ENCODE measurements around the gene TBC1D17.

The TBC1D17 gene

DNA sequence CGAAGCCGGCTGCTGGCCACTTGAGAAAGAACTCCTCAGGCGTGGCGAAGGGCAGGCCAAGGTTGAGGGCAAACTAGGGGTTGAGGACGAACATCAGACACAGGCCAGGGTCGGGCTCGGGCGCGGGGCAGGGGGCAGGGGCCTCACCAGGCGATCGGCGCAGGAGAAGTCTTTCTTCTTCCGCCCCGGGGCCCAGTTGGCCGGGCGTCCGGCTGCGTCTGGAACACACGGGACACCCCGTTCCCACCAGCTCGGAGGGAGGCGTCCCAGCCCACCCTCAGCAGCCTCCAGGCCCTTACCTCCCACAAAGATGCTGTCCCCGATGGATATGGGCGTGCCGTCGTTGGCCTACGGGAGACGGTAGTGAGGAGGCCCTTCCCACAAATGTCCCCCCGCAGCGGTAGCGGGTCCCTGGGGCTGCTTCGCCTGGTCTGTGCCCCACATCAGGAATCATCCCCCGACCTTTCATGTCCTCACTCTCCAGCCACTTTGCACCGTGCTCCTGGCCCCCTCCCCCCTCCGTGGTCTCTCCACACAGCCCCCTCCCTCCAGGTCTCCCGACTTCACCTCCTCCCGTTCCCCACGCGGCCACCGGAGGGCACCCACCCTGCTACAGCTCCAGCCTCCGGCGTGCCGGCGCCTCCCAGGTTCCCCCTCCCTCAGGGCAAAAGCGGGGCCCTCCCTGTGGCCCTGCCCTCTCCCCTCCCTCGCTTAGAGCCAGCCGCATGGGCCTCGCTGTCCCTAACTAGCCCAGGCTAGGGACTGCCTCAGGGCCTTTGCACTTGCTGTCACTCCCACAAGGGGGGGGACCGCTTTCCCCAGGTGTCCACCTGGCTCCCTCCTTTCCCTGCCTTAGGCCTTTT is 14.9 kb upstream of the TBC1D17 start:
- DNase-seq = peak; percentile 54

DNA sequence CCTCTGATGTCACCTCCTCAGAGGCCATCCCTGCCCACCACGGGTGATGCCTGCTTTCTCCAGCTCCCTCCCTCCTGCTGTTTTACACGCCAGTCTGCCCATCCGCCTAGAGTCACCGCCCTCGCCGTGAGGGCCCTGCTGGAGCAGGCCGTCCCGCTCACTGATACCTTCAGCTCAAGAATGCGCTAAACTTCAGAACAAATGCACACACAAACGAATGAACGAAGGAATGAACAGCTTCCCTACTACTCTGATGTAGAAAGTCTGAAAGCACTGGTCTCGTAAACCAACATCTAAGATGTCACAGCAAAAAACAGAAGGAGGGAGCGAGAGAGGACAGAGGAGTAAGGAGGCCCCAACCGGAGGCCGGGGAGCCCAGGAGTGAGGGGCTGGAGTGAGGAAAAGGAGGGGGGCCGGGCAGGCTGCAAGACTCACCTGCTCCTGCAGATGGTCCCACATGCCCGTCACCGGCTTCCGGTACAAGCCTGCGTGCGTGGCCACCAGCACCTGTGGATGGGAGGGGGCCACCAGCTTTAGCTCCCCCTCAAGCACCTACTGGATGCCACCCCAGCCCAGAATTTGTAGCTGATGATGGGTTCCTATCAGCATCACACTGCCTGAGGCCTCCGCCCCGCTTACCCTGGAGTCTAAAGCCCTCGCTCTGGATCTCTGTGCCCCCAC is 14.1 kb upstream of the TBC1D17 start:
- DNase-seq = no peak

DNA sequence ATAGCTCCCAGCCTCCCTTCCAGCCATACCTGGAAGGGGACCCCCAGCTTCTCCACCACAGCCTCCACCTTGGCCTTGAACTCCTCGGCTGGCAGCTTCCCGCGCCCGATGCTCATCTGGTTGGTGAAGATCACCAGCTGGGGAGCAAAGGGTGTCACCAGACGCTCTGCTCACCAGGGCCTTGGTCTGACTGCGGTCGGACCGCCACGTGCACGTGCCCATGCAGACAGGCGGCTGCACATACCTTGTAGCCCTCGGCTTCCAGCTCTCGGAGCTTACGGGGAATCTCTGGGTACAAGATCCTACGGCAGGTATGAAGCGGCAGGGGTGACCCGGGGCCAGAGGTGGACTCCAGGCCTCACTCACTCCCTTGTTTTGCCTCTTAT is 13.6 kb upstream of the TBC1D17 start:
- DNase-seq = no peak

DNA sequence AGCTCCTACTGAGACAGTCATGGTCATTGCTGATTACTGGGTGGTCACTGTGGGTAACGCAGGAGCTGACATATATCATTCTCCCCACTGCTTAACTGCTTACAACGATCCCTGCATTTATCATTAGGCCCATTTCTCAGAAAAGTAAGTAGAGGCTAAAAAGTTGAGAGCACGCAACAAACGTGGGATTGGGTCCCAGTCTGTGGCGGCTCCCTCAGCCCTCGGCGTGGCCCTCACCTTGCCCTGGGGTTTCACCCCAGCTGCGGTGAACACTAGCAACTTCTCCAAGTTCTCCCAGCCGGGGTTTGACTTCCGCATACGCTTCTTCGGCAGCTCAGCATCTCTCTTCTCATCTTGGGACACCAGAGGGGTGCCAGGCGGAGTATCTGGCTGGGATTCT is 12.6 kb upstream of the TBC1D17 start:
- no peak for DNase-seq

DNA sequence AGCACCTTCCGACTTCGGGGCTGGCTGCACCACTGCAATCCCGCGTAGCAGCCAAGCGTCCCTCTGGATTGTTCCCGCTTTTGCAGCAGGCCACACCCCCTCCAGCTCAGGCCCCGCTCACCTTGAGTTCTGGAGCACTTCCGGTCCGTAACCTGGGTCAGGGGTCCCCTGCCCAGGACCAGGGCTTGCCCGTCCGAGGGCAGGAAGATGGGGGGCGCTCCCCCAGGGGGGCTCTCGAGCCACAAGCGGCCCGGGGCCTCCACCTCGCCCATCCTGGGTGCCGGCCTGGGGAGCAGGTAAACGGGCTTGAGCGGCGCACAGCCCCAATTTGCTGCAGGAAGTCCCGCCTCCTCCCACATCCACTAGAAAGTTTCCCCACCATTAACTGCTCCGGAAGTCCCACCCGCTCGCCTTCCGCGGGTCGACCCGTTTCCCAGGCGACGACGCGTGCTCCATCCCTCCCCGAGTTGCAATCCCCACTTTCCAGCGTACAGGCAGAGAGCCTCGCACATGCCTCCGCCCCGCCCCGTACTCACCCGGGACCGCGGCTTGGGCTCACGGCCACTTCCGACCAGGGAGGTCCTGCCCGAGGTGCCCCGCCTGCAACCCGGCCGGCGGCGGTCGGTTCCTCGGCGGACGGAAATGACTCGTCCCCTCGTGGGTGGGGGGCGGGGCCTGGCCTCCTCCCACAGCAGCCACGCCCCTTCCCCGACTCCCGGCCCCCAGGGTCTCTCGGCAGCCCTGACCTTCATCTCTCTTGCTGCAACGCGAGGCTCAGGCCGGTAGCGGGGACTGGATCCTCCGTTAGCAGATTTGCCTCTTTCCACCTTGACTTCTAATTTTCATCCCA is 10.3 kb upstream of the TBC1D17 start, which contains the start of gene PNKP:
Gene PNKP (minus strand): TSS at position 644 of the 850 bp plus-strand sequence. CDS start 372 bp downstream, at position 272.
- peak; percentile 95 for DNase-seq

DNA sequence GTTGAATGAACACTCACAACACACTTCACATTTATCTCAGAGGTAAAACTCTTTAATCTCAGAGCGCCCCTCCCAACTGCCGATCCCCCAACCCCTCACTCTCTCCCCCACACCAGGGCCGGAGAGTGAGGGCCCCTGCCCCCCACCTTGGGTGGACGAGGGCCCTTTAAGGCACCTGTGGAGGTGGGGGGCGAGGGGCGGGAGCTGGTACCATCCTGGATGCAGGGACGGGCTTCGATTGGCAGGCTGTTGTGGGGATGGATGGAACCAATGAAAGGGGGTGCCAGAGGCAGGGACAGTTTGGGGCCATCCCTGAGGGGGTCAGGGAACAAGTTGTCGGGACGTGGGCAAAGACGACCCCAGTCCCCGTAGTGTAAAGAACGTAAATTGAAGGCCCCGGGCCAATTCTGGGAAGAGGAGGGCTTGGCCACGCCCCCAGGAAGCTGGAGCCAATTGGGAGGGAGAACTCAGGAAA is 8.5 kb upstream of the TBC1D17 start:
- no peak for DNase-seq

DNA sequence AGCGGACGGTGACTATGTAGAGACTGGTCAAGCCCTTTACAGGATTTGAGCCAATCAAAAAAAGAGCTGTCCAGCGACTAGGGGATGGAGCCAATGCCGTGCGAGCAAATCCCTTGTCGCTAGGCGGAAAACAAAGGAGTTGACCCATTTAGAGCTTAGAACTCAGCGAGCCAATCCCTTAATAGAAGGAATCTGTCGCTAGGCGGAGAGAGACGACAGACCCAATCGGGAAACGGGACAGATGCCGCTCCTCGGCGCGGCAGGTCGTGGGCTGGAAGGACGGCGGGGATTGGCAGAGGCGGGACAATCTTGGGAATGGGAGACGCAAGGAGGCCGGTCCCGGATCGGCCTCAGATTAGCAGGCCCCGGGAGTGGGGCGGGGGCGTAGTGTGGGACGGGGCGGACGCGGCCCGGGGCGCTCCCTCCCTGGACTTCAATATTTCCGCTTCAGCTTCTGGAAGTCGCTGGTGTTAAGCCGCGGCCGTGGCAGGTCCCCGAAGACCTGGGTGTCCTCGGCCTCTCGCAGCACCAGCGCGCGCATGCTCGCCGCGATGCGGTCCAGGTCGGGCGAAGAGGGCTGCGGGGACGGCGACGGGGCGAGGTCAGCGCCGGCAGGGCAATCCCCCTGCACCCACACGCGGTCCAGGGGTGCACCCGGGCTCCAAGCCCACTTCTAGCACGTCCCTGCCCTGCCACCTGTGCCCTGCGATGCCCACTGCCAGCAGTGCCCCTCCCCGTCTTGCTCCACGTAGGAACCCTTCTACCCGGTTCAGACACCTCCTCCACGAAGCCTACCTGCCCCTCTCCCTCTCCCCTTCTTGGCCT is 7.8 kb upstream of the TBC1D17 start:
- DNase-seq = peak; percentile 92

DNA sequence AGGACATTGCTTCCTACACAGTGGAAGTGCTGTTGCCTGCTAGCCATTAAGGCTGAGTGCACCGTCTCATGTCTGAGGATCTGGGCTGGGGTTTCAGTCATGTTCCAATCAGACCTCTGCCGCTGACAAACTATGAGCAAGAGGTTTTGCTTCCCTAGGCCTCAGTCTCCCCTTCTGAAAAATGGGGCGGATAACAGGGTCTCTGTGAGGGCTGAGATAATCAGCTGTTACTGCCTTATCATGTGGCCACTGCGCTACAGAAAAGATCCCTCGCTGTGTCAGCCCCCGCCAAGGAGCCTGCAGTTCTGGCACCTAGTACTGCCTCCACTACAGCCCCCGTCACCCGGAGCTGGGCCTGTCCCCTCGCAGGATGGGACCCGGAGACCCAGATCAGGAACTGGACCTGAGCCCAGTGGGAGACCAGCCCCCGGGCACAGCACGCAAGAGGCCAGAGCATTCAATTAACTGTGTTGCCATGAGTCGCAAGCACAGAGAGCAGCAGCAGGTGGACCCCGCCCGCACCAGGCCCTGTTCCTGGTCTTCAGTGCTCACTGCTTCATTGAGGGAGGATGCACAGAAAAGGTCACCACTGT is 7.1 kb upstream of the TBC1D17 start:
- DNase-seq = no peak

DNA sequence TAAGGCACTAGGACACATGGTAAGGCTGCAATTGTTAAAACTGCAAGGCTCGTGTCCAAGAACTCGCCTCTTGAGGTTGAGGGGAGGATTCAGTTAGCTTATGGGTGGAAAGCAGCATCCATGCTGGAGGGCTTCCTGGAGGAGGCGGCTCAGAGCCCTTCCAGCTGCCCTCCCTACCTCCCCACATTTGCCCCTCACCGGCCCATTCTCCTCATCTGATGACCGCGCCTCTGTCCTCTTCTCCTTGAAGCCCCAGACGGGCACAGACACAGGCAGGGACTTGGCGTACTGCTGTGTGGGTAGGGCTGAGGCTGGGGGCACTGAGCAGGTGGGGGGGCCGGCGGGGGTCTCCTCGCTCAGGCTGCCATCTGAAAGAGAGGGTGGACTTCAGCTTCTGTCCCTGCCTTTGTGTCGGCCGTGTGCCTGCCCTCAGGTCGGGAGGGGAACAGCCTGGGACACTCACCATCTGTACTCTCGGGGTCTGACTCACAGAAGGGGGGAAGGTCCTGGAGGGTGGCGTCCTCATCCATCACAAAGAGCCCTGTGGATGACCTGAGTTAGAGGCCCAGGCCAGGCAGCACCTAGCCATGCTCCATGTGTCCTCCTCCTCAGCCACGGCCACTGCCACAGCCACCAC is 6.0 kb upstream of the TBC1D17 start:
- DNase-seq = no peak

DNA sequence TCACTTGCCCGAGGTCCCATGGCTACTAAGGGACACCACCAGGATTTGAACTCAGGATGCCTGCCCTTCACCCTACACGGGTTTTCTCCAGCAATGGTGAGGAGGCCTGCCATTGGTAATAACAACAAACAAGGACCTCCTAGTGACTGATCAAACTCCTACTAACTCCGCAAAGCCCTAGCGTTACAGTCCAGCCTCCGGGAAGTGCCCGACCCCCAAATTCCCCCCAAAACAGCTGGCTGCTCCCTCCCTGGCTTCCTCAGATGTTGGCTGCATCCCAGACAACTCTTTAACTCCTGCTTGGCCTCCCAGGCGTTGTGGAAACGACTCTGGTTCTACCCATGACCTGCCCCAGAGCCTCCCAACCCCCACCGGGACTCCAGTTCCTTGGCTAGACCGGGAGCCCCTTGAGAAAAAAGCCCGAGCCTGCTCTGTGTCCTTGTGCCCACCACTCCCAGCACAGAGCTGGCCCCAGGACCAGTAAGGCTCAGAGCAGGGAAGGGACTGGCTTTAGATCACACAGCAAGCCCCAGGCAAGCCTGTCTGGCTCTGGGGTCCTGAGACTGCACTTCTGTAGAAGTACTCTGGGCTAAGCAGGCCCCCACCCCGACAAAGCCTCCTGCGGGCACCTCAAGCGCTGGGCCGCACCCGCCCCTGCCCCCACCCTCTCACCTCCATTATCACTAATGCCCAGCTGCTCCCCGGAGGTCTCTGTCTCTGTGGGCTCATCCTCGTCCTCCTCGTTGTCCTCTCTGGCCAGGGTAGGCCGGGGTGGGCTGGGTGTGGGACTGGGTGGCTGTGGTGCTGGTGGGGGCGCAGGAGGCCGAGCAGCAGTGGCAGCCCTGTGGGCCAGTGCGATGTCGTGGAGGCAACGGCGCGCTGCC is 5.0 kb upstream of the TBC1D17 start:
- no peak for DNase-seq

DNA sequence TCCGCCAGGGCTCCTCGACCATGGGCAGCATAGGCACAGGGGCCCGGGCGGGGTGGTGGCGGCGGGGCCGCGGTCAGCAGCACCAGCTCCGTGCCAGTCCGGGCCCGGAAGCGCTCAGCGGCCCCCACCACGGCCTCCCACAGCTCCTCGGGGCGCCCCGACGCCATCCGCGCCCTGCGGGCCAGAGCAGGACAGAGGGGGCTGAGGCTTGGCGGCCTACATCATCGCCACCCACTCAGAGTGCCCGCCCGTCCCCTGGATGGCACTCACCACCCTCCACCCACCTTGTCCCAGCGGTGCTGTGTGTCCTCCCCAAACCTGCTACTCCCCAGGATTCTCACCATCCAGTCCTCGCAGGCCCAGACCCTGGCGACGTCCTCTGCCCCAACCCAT is 4.4 kb upstream of the TBC1D17 start:
- DNase-seq = no peak

DNA sequence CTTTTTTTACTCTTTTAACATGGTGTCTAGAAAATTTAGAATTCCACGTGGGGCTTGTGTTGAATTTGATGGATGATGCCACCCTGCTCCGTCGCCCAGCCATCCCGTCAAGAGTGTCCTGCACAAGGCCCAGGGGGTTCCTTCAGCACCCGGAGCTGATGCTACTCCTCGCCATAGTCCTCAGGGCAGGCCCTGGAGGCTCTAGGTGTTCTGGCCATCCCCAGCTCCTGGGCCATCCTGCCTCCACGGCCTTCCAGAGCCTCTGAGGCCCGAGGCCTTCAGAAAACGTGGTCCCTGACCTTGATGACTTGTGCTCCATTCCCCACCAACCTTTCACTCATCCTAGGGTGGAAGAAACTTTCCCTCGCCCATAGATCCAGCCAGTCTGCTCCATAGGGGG is 3.7 kb upstream of the TBC1D17 start:
- no peak for DNase-seq

DNA sequence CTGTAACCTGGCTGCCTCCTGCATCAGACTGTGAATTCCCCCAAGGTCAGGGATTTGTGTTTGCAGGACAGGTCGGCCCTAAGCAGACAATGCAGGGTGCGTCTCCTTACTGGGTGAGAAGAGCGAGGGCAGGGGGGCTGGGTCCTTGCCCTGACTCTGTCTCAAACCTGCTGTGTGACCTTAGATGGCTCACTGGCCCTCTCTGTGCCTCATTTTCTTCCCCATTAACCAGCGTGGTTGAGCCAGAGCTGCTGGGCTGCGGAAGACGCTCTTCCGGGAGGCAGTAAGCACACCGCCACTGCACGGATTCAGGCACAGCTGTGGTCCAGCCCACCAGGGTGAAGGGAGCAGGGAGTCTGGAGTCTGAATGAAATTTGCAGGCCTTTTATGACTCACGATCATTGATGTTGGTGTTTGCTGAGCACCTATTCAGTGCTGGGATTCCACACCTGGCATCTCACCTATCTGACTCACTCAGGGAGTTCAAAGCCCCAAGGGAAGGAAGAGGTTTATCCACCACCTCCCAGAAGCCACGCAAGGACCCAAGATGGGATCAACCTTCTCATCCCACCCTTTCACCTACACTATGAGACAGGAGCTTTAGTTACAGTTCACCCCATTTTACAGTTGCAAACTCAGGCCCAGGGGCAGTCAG is 2.9 kb upstream of the TBC1D17 start:
- no peak for DNase-seq

DNA sequence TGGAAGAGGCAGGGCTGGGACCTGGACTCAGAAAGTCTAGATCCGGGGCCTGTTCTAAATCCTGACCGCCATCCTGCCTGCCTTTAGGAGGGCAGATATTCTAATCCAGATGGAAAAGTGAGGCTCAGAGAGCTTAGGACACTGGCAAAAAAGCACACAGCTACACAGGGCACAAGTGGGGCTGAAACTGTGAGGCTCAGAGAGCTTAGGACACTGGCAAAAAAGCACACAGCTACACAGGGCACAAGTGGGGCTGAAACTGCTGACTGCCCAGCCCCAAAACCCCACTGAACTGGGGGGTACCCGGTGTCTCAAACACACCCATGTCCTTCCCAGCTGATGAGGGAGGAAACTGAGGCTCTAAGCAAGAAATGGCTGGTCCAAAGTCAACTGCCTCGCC is 2.3 kb upstream of the TBC1D17 start:
- no peak for DNase-seq

DNA sequence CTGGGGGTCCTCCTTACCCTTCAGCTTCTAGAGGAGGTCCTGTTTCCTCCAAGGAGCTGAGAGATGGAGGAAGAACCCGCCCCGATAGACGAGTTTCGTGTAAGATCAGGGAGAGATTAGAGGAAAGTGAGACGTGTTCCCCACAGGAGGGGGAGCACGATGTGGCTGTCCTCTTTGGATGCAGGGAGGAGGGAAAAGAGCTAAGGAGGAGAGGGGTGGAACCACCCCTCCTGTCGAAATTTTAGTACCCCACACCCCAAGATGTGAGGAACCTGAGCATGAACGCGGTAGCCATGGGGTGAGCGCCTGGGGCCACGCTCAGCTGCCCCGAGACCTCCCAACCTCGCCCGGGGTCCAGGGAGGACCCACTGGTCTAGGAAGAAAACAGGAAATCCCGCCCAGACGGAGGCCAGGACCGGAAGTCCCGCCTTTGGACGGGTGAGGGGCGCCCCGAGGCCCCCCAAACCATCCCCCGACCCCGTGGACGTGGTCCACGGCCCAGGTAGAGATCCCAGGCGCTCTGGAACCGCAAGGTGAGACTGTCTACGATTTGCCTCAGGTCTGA is 1.6 kb upstream of the TBC1D17 start:
- DNase-seq = peak; percentile 65

DNA sequence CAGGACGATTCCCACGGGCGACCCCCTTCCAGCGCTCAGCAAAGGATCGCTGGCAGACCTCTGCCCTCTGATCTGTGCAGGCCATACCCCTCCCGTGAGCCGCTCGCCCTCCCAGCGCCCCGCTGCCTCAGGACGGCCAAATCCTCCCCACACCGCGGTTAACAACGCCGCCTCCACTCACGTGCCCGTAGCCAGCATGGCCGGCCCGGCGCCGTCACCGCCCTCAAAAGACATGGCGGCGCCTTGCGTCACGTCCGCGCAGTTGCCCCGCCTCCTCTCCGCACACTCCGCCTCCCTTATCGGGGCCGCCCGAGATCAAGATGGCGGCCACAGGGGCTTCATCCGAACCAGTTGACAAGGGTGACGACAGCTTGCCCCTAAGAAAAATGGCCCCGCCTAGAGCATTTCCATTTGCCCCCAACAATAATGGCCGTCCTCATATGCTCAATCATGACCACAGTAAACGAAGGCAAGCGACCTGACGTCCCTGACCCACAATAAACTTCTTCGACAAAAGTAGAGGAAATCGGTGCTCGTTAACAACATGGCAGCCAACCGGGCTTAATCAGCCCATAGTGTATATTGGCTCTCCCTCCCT is 981 bp upstream of the TBC1D17 start:
- peak; percentile 98 for DNase-seq

DNA sequence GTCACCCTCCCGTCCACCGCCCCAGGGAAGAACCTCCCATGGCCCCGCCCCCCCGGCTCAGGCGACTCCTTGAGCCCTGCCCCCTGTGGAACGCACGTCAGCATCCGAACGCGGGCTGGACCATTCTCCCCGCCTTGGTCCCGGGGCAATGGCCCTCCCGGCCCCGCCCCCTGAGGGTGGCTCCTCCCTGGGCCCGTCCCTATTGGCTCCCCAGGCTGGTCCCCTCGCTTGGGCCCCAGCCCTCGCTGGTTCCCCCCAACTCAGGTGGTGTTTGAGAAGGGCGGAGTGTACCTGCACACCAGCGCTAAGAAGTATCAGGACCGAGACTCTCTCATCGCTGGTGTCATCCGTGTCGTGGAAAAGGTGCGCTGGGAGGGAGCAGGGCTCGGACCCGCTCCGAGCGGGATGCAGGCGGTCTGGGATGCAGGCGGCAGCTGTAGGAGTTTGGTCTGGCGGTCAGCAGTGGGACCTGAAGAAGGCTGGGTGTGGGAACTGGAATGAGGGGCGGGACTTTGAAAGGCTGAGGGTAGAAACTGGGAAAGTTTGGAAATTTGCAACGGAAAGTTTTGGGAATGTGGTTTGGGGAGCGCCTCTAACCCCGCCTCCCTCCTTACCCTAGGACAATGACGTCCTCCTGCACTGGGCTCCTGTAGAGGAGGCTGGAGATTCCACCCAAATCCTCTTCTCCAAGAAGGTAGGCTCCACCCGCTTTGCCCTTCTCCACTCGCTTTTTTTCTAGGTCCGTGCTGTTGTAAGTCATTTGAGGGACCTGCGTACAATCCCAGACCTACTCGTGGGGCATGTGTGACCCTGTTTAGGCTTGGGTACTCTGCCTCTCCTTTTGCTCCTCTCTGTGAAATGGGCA is 609 bp downstream of the TBC1D17 start:
- peak; percentile 99 for DNase-seq

DNA sequence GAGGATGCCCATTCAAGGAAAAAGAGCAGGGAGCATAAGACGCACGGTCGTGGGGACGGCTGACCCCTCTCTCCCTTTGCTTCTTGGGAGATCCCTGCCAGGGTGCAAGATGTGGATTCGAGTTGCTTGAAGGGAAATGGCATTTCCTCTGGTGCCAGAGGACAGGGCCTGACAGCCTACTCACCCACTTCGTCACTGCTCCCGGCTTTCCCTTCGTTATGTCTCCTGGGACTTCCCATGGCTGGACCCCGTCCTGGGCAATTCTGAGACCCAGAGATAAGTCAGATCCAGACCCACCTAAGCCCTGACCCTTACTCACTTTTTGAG is 1.2 kb downstream of the TBC1D17 start:
- DNase-seq = no peak
